HG02870 (cell line): ENCODE data around the gene STX7.
"Not testable (repeated sequence)": the region's sequence is repeated elsewhere in the genome, so short reads cannot be mapped to it uniquely, and the experiment has no call there.

Source experiments
- ATAC-seq: cut with Tn5 transposase; IDR thresholded peaks from one replicate; pipeline ENCODE4 v1.9.1; 2021; ENCODE audit warnings: mild to moderate bottlenecking, moderate library complexity; ENCODE audit not compliant: unreplicated experiment

The STX7 gene

DNA sequence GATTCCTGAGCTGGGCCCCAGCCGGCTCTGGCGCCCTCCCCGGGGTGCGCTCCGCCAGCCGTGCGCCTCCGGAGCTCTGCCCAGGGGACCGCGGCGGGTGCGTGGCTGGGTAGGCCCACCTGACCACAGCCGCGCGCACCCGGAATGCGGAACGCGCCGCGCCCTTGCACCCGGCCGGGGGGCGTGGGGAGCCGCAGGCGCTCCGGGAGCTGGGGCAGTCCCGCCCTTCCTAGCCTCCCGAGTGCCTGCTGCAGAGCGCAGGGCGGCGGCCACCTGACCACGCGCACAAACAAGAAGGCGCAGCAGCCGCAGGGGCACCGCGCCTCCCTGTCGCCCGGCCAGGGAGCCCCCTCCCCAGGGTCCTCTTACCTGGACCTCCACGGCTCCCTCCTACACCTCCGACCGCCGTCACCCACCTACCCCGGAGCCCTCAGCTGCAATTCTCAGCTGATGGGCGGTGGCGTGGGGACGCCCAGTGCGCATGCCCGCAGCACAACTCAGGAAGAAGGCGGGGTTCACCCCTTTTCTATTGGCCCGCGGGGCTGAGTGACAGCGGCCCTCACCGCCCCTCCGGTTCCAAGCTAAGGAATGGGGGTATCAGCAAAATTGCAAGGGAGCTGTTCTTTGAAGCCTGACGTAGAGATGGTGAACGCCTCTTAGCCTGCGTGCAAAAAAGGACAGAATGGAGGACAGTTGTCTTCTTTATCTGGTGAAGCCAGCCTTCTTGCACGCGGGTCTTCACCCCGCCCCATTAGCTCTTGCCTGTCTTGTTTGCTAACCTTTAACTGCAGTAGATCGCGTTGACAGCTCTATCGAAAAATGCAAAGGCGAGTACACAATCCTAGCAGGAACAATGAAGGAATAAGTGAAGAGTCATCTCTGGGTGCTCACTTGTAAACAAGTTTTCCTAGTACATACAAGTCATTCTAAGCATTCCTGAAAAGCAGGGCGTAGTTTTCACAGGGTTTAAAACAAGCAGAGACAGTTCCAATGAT, at the start of gene STX7:
TSS of gene STX7 (minus strand) at position 479 of the 995 bp plus-strand sequence. CDS start 9,586 bp downstream, outside the sequence.
- peak; percentile 91 for ATAC-seq

GRCh38 chr6:132560087-132560486, 47.2 kb upstream of the STX7 start:
- ATAC-seq: not testable (repeated sequence)

DNA sequence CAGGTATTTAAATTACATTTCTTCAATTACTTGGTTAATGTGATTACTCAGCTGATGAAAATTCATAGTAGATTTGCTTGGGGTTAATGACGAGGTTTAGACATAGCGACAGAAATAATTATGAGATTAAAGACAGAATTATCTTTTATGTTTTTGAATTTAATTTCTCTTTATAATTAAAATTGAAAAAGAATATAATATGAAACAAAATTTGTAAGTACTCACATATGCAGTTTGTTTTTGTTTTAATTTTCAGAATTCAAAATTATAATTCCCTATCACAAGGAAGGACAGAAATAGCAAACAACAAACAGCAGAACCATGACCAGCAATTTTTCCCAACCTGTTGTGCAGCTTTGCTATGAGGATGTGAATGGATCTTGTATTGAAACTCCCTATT, 39.5 kb upstream of the STX7 start, which contains the start of gene TAAR8:
TSS of gene TAAR8 (plus strand) at position 301 of the 400 bp plus-strand sequence. CDS start at position 322, 21 bp downstream.
- ATAC-seq: no peak

GRCh38 chr6:132551214-132551613, 38.3 kb upstream of the STX7 start:
- ATAC-seq: no peak

DNA sequence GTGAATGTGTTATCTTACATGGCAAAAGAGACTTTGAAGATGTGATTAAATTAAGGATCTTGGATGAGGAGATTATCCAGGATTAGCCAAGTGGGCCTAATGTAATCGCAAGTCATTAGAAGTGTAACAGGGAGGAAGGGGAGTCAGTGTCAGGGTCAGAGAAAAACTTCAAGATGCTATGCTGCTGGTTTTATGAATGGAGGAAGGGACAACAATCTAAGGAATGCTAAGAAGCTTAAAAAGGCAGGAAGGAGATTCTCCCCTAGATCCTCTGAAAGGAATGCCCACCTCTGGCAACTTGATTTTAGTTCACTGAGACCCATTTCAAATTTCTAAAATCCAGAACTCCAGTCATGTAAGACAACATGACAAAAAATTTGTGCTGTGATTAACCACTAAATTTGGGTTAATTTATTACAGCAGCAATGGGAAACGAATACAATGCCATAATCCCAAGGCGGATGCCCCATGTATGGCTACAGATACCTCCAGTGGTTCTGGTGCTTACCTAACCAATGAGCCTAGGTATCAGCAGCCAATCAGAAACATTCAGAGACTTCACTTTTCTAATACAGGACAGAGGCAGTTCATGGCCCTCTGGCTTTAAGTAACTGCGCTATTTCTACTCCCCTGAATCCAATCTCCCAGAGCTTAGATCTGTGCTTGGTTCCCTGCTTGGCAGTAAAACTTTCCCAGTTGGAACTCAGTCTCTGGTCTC, 36.0 kb upstream of the STX7 start:
- ATAC-seq: no peak

- no peak for ATAC-seq
Measured at GRCh38 chr6:132544826-132545225, 31.9 kb upstream of the STX7 start.

GRCh38 chr6:132537977-132538376, 25.1 kb upstream of the STX7 start, which contains the start of gene TAAR9:
Gene TAAR9 (plus strand): TSS chr6:132538277. CDS start chr6:132538290, 13 bp downstream.
- ATAC-seq: no peak

DNA sequence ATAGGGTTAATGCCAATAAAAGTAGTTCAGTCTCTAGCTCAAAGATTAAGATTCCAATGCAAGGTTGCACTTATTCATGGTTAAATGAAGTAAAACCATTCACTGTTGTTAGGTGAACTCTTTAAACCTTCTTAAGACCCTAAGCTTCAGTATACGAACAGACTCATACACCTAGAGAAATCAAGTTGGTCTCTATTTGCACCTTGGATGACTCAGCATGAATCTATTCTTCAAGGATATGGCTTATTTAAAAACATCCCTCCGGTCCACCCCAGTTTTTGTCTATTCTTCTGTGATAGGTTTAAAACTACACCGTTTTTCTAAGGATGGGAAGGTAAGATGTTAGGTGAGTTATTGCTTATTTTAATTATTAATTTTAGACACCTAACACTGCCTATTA, 24.2 kb upstream of the STX7 start:
- ATAC-seq: no peak

GRCh38 chr6:132534546-132534945, 21.6 kb upstream of the STX7 start:
- ATAC-seq: not testable (repeated sequence)

GRCh38 chr6:132530293-132530974, 17.5 kb upstream of the STX7 start:
- peak; percentile 80 for ATAC-seq

GRCh38 chr6:132527791-132528190, 14.9 kb upstream of the STX7 start:
- ATAC-seq: no peak

DNA sequence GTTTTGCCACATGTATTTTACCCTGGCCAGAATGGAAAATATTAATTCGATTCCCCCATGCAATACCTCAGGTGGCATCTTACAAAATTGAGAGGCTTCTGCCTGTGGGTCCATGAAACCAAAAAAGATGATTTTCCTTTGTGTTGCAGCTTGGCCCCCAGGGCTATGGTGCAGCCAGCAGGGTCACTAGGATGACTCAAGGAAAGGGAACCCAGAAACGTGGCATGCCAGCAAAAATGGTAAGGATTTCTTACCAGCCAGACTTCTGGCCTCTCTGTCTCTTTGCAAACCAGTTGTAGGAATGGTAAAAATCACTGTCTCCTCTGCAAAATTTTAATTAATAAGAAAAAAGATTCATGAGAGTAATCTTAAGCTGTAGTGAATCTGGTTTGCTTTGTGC, 13.5 kb upstream of the STX7 start:
- no peak for ATAC-seq

DNA sequence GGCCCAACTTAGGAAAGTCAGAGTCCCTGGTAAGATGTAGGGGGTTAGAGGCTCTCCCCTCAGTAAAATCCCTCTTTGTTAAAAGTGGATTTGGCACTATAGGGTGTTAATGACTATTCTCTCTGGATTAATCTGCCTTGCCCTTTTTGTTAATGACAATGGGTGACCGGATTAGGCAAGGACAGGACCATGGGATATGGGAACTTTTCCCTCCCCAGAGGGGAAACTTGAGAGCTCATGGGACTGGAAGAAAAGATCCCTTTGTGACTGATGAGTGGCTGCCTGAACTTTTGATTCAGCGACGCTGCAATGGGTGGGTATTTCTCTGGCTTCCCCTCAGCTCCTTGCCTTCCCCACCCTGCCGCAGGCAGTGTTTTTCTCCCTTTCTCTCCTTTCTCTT, 12.9 kb upstream of the STX7 start:
- no peak for ATAC-seq

- no peak for ATAC-seq
Measured at GRCh38 chr6:132524646-132525045, 11.7 kb upstream of the STX7 start.

DNA sequence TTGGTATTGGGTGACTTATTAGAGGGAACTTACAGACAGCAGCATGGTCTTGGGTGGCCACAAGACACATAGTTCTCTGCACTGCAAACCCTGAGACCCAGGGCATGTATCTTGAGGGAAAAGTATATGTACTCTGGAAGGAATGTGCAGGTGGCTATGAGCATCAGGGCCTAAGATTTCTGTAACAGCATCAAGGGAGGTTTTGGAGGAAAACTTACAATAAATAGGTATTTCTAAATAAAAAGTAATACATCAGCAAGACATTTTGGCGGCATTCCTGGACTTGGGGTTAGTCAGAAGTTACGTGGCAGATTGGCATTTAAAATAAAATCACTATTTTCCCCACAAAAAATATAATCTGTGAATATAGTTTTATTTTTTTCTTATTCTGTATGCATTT, 8.0 kb upstream of the STX7 start:
- no peak for ATAC-seq

- no peak for ATAC-seq
Measured at GRCh38 chr6:132515386-132515785, 2.5 kb upstream of the STX7 start.

DNA sequence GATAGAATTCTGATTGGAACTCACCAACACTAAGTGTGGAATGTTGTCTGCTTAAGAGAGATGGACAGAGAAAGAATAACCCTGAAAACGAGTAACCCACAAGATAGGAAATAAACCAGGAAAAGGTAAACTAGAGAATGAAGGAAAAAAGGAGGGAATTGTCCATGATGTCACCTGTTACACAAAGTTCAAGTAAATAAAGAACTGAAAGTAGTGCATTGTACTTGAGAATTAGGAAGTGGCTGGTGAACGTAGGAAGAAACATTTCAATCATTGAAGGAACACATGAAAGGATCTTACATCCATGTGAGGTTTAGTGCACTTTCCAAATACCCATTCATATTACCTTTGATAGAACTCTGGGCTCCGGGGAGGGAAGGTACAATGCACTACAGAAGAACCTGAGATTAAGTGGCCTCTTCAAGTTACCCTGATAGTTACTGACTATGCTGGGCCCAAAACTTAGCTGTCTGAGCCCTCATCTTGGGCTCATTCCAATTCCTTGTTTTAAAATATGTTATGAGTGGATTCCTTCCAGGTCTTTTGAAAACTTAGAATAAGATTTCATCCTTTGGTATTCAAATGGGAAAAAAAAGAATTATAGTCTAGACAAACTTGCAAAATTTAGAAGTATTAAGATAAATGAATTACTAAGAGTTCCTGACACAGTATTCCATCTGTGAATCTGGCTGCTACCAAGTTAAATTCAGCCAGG, 1.1 kb upstream of the STX7 start:
- no peak for ATAC-seq

- ATAC-seq: no peak
Measured at GRCh38 chr6:132512342-132512637, 626 bp downstream of the STX7 start.

GRCh38 chr6:132511831-132512220, 1.1 kb downstream of the STX7 start:
- ATAC-seq: no peak

DNA sequence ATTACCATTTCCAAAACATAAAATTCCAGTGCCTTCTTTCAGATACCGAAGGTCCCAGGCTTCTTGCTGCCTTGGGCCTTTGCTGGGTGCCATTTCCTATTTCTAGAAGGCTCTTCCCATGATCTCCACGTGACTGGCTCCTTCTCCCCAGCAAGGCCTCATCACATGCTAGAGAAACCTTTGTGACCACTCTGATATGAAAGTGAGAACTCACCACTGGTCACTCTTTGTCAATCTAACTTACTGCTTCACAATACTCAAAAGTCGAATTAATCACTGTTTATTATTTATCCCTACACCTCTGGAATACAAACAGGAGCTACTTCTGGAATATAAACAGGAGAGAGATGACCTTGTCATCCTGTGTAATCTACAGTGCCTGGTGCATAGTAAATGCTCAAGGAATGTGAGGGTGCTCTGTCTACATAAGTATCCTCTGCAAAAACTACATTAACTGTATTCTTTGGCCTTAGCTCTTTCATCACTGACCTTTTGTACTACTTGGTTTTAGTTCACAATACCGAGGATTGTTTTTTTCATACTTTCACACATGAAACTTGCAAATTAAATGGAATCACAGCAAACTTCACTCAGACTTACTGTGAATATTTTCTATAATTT, 1.6 kb downstream of the STX7 start:
- no peak for ATAC-seq
